ENCODE data around the gene TIMM17B.

The TIMM17B gene

GRCh38 chrX:48918643-48919340 lies 21.2 kb upstream of the TIMM17B start, which contains the start of gene PIM2:
PIM2 (minus strand) TSS chrX:48919024; CDS start chrX:48918834, 190 bp downstream.
- peak; percentile 40 for DNase-seq (ENCODE audit: low read depth)

- DNase-seq (ENCODE audit: low read depth) = no peak
Measured at GRCh38 chrX:48918301-48918642, 20.7 kb upstream of the TIMM17B start.

GRCh38 chrX:48917139-48918001 lies 19.8 kb upstream of the TIMM17B start:
- DNase-seq (ENCODE audit: low read depth) = peak; percentile 83

GRCh38 chrX:48914593-48915493 lies 17.3 kb upstream of the TIMM17B start:
- DNase-seq (ENCODE audit: low read depth) = no peak

- no peak for DNase-seq (ENCODE audit: low read depth)
Measured at GRCh38 chrX:48913605-48914366, 16.2 kb upstream of the TIMM17B start.

- DNase-seq (ENCODE audit: low read depth) = no peak
Measured at GRCh38 chrX:48911412-48912182, 14.0 kb upstream of the TIMM17B start, which contains the start of gene SLC35A2. SLC35A2 (minus strand) TSS chrX:48911646; CDS start chrX:48911636, 10 bp downstream.

- no peak for DNase-seq (ENCODE audit: low read depth)
Measured at GRCh38 chrX:48910926-48911411, 13.4 kb upstream of the TIMM17B start.

- no peak for DNase-seq (ENCODE audit: low read depth)
Measured at GRCh38 chrX:48909703-48910294, 12.2 kb upstream of the TIMM17B start.

- no peak for DNase-seq (ENCODE audit: low read depth)
Measured at GRCh38 chrX:48908600-48908999, 11.0 kb upstream of the TIMM17B start.

- DNase-seq (ENCODE audit: low read depth) = no peak
Measured at GRCh38 chrX:48905090-48905790, 7.7 kb upstream of the TIMM17B start.

- no peak for DNase-seq (ENCODE audit: low read depth)
Measured at GRCh38 chrX:48904626-48905025, 7.1 kb upstream of the TIMM17B start.

- DNase-seq (ENCODE audit: low read depth) = no peak
Measured at GRCh38 chrX:48904180-48904579, 6.6 kb upstream of the TIMM17B start.

- no peak for DNase-seq (ENCODE audit: low read depth)
Measured at GRCh38 chrX:48903290-48903689, 5.7 kb upstream of the TIMM17B start.

- no peak for DNase-seq (ENCODE audit: low read depth)
Measured at GRCh38 chrX:48902776-48903175, 5.2 kb upstream of the TIMM17B start.

GRCh38 chrX:48902135-48902534 lies 4.6 kb upstream of the TIMM17B start:
- no peak for DNase-seq (ENCODE audit: low read depth)

GRCh38 chrX:48901069-48901468 lies 3.5 kb upstream of the TIMM17B start:
- no peak for DNase-seq (ENCODE audit: low read depth)

GRCh38 chrX:48899078-48899410 lies 1.5 kb upstream of the TIMM17B start:
- no peak for DNase-seq (ENCODE audit: low read depth)

- peak; percentile 37 for DNase-seq (ENCODE audit: low read depth)
Measured at GRCh38 chrX:48897157-48897624, 377 bp downstream of the TIMM17B start.

- DNase-seq (ENCODE audit: low read depth) = no peak
Measured at GRCh38 chrX:48896611-48897011, 957 bp downstream of the TIMM17B start.

Data from fibroblast of the conjunctiva (primary cell).